SK-N-SH (cell line): ENCODE results near the gene CNKSR2. TPM values are rescaled to one million over a fixed set of nuclear protein-coding genes. Genes with fewer than 3 reads are reported as not detected.

ENCODE experiments used
- CTCF ChIA-PET: fragments of 300-600, 350-600 bp; formaldehyde crosslinking; extraction: SDS; loops from one replicate; lab custom pipeline; 2021; lab: Yijun Ruan, JAX
- POLR2A ChIA-PET: fragments of 350-600 bp; sonication (Branson Sonifier 250); formaldehyde crosslinking; extraction: SDS; loops from one replicate; lab custom pipeline; 2020; ENCODE audit warnings: antibody characterized with exemption, inconsistent platforms; lab: Yijun Ruan, JAX
- DNase-seq: peaks from one replicate; pipeline ENCODE4 v3.0.0; 2012
- H2AFZ ChIP-seq: fragments of 200-600 bp; sonication (generic); 2 replicates; pipeline ENCODE4 v1.8.1; 2016; ENCODE audit warnings: antibody characterized with exemption, mild to moderate bottlenecking, low read depth
- H3F3A ChIP-seq: fragments of 200-600 bp; sonication (generic); replicated peaks from 2 replicates; pipeline ENCODE3; 2016; ENCODE audit warnings: antibody characterized with exemption, mild to moderate bottlenecking; ENCODE audit not compliant: insufficient read depth
- H3K27ac ChIP-seq, 2 experiments: fragments of 200-500 bp in 1 of 2; fragments of 200-600 bp in 1 of 2; sonication (Bioruptor generic) in 1 of 2; sonication (generic), shearing (Covaris generic) in 1 of 2; 2 replicates each; pipeline versions ENCODE4 v1.5.1 to v1.6.1; 2014 to 2016; ENCODE audit warnings: low read depth in 2 of 2, inconsistent platforms in 1 of 2, low read length in 1 of 2, mild to moderate bottlenecking in 1 of 2, mixed read lengths in 1 of 2
- H3K27me3 ChIP-seq: fragments of 200-600 bp; sonication (generic), shearing (Covaris generic); 2 replicates; pipeline ENCODE4 v1.6.1; 2016; ENCODE audit warnings: mixed run types; ENCODE audit not compliant: insufficient read depth
- H3K36me3 ChIP-seq, 2 experiments: fragments of 200-500 bp in 1 of 2; fragments of 200-600 bp in 1 of 2; sonication (Bioruptor generic) in 1 of 2; sonication (generic) in 1 of 2; replicated peaks in 1 of 2; 2 replicates each; pipeline versions ENCODE3 to v1.5.1; 2014 to 2016; ENCODE audit warnings: low read length in 1 of 2, mild to moderate bottlenecking in 1 of 2; ENCODE audit not compliant: insufficient read depth in 2 of 2, control insufficient read depth in 1 of 2
- H3K4me1 ChIP-seq, 2 experiments: fragments of 200-500 bp in 1 of 2; fragments of 200-600 bp in 1 of 2; sonication (Bioruptor generic) in 1 of 2; sonication (generic), shearing (Covaris generic) in 1 of 2; 2 replicates each; pipeline versions ENCODE4 v1.5.1 to v1.6.1; 2014 to 2016; ENCODE audit warnings: low read depth in 1 of 2, low read length in 1 of 2, mixed run types in 1 of 2; ENCODE audit not compliant: insufficient read depth in 2 of 2, control insufficient read depth in 1 of 2
- H3K4me2 ChIP-seq: fragments of 200-600 bp; sonication (generic), shearing (Covaris generic); 2 replicates; pipeline ENCODE4 v1.6.1; 2017; ENCODE audit warnings: mixed run types
- H3K4me3 ChIP-seq, 2 experiments: fragments of 200-500 bp in 1 of 2; fragments of 200-600 bp in 1 of 2; sonication (Bioruptor generic) in 1 of 2; sonication (generic), shearing (Covaris generic) in 1 of 2; 2 replicates each; pipeline versions ENCODE4 v1.5.1 to v1.8.1; 2014 to 2016; ENCODE audit warnings: low read depth in 2 of 2, inconsistent platforms in 1 of 2, low read length in 1 of 2, mild to moderate bottlenecking in 1 of 2, mixed read lengths in 1 of 2, moderate library complexity in 1 of 2
- H3K79me2 ChIP-seq: fragments of 200-600 bp; sonication (generic); 2 replicates; pipeline ENCODE4 v1.8.1; 2017; ENCODE audit warnings: mild to moderate bottlenecking; ENCODE audit not compliant: insufficient read depth
- H3K9ac ChIP-seq: fragments of 200-600 bp; sonication (generic); 2 replicates; pipeline ENCODE4 v1.6.1; 2017; ENCODE audit warnings: mixed run types
- H3K9me2 ChIP-seq: fragments of 200-600 bp; sonication (generic); 2 replicates; pipeline ENCODE4 v1.6.1; 2017; ENCODE audit warnings: mixed run types
- H3K9me3 ChIP-seq: fragments of 200-600 bp; sonication (generic); 2 replicates; pipeline ENCODE4 v1.6.1; 2017; ENCODE audit warnings: mixed run types, mild to moderate bottlenecking, moderate library complexity
- H4K20me1 ChIP-seq: fragments of 200-600 bp; sonication (generic); 2 replicates; pipeline ENCODE4 v1.6.1; 2017; ENCODE audit warnings: mild to moderate bottlenecking, mixed run types; ENCODE audit not compliant: insufficient read depth
- CHD2 ChIP-seq: fragments of 150-350 bp; IDR thresholded peaks from 2 replicates; pipeline ENCODE4 v1.6.1; 2018; ENCODE audit warnings: low read length; ENCODE audit not compliant: partially characterized antibody
- GABPA ChIP-seq: IDR thresholded peaks from 2 replicates; pipeline ENCODE4 v1.4.0; 2012; ENCODE audit warnings: low read depth, mild to moderate bottlenecking
- GATA2 ChIP-seq: sonication (generic); formaldehyde crosslinking; IDR thresholded peaks from 2 replicates; pipeline ENCODE4 v1.5.0; 2020; ENCODE audit warnings: mild to moderate bottlenecking, missing genetic modification reagents
- JUND ChIP-seq: IDR thresholded peaks from 2 replicates; pipeline ENCODE4 v1.4.0; 2012
- RCOR1 ChIP-seq: fragments of 150-350 bp; IDR thresholded peaks from 2 replicates; pipeline ENCODE4 v1.6.1; 2017; ENCODE audit warnings: antibody characterized with exemption, low read length
- RFX5 ChIP-seq: IDR thresholded peaks from 2 replicates; pipeline ENCODE4 v1.6.1; 2012; ENCODE audit warnings: mild to moderate bottlenecking, improper control_type of control experiment, low read length
- TEAD4 ChIP-seq: IDR thresholded peaks from 2 replicates; pipeline ENCODE4 v1.4.0; 2012; ENCODE audit warnings: mild to moderate bottlenecking, borderline replicate concordance; ENCODE audit not compliant: insufficient read depth
- WGBS: methylation state at CpG from one replicate; pipeline ENCODE4 v1.1.6; 2017; ENCODE audit warnings: low lambda C conversion rate; 5-methylcytosine and 5-hydroxymethylcytosine counted together
- polyA plus RNA-seq, 3 experiments: library from polyadenylated mRNA; depleted of rRNA; stranded (reverse); fragments of >200 nt; gene quantifications; 2 replicates each; pipeline ENCODE4 v1.2.3, GENCODE V29; 2012
- TF ChIP-seq, protein P1 (sequence below): IDR thresholded peaks from 2 replicates; pipeline ENCODE4 v1.6.1; 2012; ENCODE audit warnings: mild to moderate bottlenecking, low read depth, low read length, moderate library complexity
- TF ChIP-seq, protein P2 (sequence below): fragments of 200-600 bp; sonication (generic); IDR thresholded peaks from 2 replicates; pipeline ENCODE4 v1.6.1; 2017; ENCODE audit warnings: antibody characterized with exemption, mild to moderate bottlenecking, moderate library complexity
- TF ChIP-seq, protein P3 (sequence below): IDR thresholded peaks from 2 replicates; pipeline ENCODE4 v1.4.0; 2012; ENCODE audit warnings: low read depth, borderline replicate concordance
- TF ChIP-seq, protein P4 (sequence below): fragments of 150-350 bp; IDR thresholded peaks from 2 replicates; pipeline ENCODE4 v1.6.1; 2017; ENCODE audit warnings: antibody characterized with exemption, low read length, low read depth, borderline replicate concordance
- TF ChIP-seq, protein P5 (sequence below): IDR thresholded peaks from 2 replicates; pipeline ENCODE4 v1.4.0; 2012; ENCODE audit warnings: low read depth

CNKSR2 gene
- polyA plus RNA-seq, 1 of the 3 experiments (the other 2 are of a cell fraction), result 0.03 TPM

DNA sequence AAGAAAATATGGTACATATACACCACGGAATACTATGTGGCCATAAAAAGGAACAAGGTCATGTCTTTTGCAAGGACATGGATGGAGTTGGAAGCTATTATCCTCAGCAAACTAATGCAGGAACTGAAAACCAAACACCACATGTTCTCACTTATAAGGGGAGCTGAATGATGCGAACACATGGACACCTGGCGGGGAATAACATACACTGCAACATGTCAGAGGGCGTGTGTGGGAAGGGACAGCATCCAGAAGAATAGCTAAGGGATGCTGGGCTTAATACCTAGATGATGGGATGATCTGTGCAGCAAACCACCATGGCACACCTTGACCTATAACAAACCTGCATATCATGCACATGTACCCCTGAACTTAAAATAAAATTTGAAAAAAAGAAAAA, 19.5 kb upstream of the CNKSR2 start (continued):
- TF ChIP-seq, protein P1, sequence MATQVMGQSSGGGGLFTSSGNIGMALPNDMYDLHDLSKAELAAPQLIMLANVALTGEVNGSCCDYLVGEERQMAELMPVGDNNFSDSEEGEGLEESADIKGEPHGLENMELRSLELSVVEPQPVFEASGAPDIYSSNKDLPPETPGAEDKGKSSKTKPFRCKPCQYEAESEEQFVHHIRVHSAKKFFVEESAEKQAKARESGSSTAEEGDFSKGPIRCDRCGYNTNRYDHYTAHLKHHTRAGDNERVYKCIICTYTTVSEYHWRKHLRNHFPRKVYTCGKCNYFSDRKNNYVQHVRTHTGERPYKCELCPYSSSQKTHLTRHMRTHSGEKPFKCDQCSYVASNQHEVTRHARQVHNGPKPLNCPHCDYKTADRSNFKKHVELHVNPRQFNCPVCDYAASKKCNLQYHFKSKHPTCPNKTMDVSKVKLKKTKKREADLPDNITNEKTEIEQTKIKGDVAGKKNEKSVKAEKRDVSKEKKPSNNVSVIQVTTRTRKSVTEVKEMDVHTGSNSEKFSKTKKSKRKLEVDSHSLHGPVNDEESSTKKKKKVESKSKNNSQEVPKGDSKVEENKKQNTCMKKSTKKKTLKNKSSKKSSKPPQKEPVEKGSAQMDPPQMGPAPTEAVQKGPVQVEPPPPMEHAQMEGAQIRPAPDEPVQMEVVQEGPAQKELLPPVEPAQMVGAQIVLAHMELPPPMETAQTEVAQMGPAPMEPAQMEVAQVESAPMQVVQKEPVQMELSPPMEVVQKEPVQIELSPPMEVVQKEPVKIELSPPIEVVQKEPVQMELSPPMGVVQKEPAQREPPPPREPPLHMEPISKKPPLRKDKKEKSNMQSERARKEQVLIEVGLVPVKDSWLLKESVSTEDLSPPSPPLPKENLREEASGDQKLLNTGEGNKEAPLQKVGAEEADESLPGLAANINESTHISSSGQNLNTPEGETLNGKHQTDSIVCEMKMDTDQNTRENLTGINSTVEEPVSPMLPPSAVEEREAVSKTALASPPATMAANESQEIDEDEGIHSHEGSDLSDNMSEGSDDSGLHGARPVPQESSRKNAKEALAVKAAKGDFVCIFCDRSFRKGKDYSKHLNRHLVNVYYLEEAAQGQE, result no peak
- no peak for TF ChIP-seq TEAD4

DNA sequence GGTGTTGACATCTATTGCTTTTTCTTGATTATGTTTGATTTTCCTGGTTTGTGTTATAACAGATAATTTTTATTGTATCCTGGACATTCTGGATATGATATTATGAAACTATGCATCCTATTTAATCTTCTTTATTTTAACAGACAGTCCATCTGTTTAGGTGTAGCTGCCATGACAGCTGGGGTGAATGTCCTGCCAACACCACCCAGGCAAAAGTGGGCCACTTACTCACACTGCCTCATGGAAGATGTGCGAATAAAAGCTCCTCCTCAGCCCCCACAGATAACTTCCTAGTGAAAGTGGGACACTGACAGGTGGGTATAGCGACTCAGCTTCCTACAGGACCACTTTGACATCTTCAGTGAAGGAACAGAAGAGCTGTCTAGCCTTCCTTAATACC, 18.4 kb upstream of the CNKSR2 start:
- H3K9ac ChIP-seq, result no peak overlapping the region
- H4K20me1 ChIP-seq, result no peaks in the 10 kb centered on the region
- ChIA-PET CTCF (no interaction called here), POLR2A (no interaction called here)
- H3K27me3 ChIP-seq, result no peaks in the 10 kb centered on the region
- no peak overlapping the region for H3K27ac ChIP-seq
- no peaks in the 10 kb centered on the region for H3K4me1 ChIP-seq
- H3K36me3 ChIP-seq, result no peaks in the 10 kb centered on the region
- 10% methylated on average over 2 of the region's 2 CpGs for WGBS
- H3K4me3 ChIP-seq, result no peak overlapping the region
- no peaks in the 10 kb centered on the region for H3K9me2 ChIP-seq
- H3K9me3 ChIP-seq, result peaks cover 4% of the 10 kb centered on the region; the same call in 1 of the 2 replicates
- H2AFZ ChIP-seq, result no peak overlapping the region
- no peaks in the 10 kb centered on the region for H3K79me2 ChIP-seq
- H3F3A ChIP-seq, result no peaks in the 10 kb centered on the region
- H3K4me2 ChIP-seq, result no peak overlapping the region
- DNase-seq, result no peak
- TF ChIP-seq, protein P2, sequence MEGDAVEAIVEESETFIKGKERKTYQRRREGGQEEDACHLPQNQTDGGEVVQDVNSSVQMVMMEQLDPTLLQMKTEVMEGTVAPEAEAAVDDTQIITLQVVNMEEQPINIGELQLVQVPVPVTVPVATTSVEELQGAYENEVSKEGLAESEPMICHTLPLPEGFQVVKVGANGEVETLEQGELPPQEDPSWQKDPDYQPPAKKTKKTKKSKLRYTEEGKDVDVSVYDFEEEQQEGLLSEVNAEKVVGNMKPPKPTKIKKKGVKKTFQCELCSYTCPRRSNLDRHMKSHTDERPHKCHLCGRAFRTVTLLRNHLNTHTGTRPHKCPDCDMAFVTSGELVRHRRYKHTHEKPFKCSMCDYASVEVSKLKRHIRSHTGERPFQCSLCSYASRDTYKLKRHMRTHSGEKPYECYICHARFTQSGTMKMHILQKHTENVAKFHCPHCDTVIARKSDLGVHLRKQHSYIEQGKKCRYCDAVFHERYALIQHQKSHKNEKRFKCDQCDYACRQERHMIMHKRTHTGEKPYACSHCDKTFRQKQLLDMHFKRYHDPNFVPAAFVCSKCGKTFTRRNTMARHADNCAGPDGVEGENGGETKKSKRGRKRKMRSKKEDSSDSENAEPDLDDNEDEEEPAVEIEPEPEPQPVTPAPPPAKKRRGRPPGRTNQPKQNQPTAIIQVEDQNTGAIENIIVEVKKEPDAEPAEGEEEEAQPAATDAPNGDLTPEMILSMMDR, result no peak
- TF ChIP-seq RFX5 (no peak), RCOR1 (no peak)

DNA sequence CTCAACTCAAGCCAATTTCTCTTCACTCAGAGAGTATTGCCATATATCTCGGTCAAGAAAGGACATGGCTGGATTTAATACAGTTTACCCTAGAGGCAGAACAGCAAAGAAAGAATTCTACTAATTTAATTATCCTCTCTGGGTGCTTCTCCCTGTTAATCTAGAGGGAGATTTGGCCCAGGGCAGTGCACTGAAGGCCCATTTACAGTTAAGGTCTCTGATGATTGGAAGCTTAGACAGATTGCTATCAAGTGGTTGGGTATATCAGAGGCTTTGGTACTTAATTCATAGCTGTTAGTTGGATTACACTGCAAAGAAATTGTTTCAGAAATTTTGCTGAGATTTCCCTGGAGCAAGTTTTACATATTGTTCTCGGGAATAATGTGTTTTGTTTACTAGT, 4.6 kb upstream of the CNKSR2 start:
- no peaks in the 10 kb centered on the region for H3K36me3 ChIP-seq
- no peak overlapping the region for H2AFZ ChIP-seq
- H3K9ac ChIP-seq, result no peak overlapping the region
- no peaks in the 10 kb centered on the region for H3K79me2 ChIP-seq
- WGBS, result 12% methylated on average over 2 of the region's 2 CpGs
- no peak overlapping the region for H3K4me2 ChIP-seq
- H3K27ac ChIP-seq, result no peak overlapping the region
- no peaks in the 10 kb centered on the region for H3K9me3 ChIP-seq
- H3F3A ChIP-seq, result no peaks in the 10 kb centered on the region
- no peaks in the 10 kb centered on the region; a peak in 1 of 4 replicates for H3K4me1 ChIP-seq
- DNase-seq, result peak; percentile 42
- ChIA-PET CTCF (interaction anchor here (1.5 kb wide), 2 partner anchors 10 to 840 kb away, joined by 3 read pairs; no protein-coding TSS in a partner anchor), POLR2A (no interaction called here)
- H4K20me1 ChIP-seq, result no peaks in the 10 kb centered on the region
- H3K9me2 ChIP-seq, result no peaks in the 10 kb centered on the region
- H3K27me3 ChIP-seq, result 0 out of 2 replicates have a peak, but pooled peaks cover 4% of the 10 kb centered on the region
- no peak overlapping the region for H3K4me3 ChIP-seq
- TF ChIP-seq, protein P3, sequence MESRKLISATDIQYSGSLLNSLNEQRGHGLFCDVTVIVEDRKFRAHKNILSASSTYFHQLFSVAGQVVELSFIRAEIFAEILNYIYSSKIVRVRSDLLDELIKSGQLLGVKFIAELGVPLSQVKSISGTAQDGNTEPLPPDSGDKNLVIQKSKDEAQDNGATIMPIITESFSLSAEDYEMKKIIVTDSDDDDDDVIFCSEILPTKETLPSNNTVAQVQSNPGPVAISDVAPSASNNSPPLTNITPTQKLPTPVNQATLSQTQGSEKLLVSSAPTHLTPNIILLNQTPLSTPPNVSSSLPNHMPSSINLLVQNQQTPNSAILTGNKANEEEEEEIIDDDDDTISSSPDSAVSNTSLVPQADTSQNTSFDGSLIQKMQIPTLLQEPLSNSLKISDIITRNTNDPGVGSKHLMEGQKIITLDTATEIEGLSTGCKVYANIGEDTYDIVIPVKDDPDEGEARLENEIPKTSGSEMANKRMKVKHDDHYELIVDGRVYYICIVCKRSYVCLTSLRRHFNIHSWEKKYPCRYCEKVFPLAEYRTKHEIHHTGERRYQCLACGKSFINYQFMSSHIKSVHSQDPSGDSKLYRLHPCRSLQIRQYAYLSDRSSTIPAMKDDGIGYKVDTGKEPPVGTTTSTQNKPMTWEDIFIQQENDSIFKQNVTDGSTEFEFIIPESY, result no peak
- TF ChIP-seq GATA2 (CRISPR knock-in tag), result peak; percentile 57; the same call in 1 of the 2 replicates
- TF ChIP-seq, protein P4, sequence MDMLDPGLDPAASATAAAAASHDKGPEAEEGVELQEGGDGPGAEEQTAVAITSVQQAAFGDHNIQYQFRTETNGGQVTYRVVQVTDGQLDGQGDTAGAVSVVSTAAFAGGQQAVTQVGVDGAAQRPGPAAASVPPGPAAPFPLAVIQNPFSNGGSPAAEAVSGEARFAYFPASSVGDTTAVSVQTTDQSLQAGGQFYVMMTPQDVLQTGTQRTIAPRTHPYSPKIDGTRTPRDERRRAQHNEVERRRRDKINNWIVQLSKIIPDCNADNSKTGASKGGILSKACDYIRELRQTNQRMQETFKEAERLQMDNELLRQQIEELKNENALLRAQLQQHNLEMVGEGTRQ, result no peak
- no peak for TF ChIP-seq JUND
- TF ChIP-seq, protein P5, sequence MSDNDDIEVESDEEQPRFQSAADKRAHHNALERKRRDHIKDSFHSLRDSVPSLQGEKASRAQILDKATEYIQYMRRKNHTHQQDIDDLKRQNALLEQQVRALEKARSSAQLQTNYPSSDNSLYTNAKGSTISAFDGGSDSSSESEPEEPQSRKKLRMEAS, result no peak
- TF ChIP-seq, protein P1, result no peak
- TF ChIP-seq GABPA, result no peak
- TF ChIP-seq CHD2, result no peak
